Calu3 (cell line): Measurements from ENCODE around the gene COL16A1. TPM values are rescaled to one million over a fixed set of nuclear protein-coding genes. Genes with fewer than 3 reads are reported as not detected.

Experiments used
- BruUV-seq: library from RNA; stranded (reverse); fragments of 400-500 nt; replicated peaks from 2 replicates; lab custom pipeline; 2021; lab: Mats Ljungman, UMichigan
- CTCF ChIA-PET: fragments of 300-600 bp; sonication (Branson Sonifier 250); formaldehyde crosslinking; loops from one replicate; lab custom pipeline; 2022; ENCODE audit warnings: antibody characterized with exemption; lab: Charles Lee
- DNase-seq: peaks from one replicate; pipeline ENCODE4 v3.0.0; 2022
- H3K27ac Mint-ChIP-seq: one replicate; pipeline ENCODE4 v1.8.0; 2022; ENCODE audit warnings: mixed read lengths; ENCODE audit not compliant: unreplicated experiment
- H3K27me3 Mint-ChIP-seq: one replicate; pipeline ENCODE4 v1.8.0; 2022; ENCODE audit warnings: mixed read lengths; ENCODE audit not compliant: unreplicated experiment
- H3K36me3 Mint-ChIP-seq: one replicate; pipeline ENCODE4 v1.8.0; 2022; ENCODE audit warnings: mild to moderate bottlenecking, moderate library complexity, mixed read lengths; ENCODE audit not compliant: insufficient read depth, unreplicated experiment
- H3K4me1 Mint-ChIP-seq: one replicate; pipeline ENCODE4 v1.8.0; 2022; ENCODE audit warnings: mild to moderate bottlenecking, low read depth, mixed read lengths; ENCODE audit not compliant: unreplicated experiment
- H3K4me3 Mint-ChIP-seq: one replicate; pipeline ENCODE4 v1.8.0; 2022; ENCODE audit warnings: mild to moderate bottlenecking, low read depth, moderate library complexity, mixed read lengths; ENCODE audit not compliant: unreplicated experiment
- H3K9me3 Mint-ChIP-seq: one replicate; pipeline ENCODE4 v1.8.0; 2022; ENCODE audit warnings: low read depth, mixed read lengths; ENCODE audit not compliant: unreplicated experiment
- intact Hi-C: fragments of 100-400 bp; cut with micrococcal nuclease; formaldehyde crosslinking; loops from one replicate; pipeline ENCODE4 v1.10.0; 2022; ENCODE audit not compliant: unreplicated experiment
- total RNA-seq: library from RNA; stranded (reverse); gene quantifications from 2 replicates; pipeline ENCODE4 v1.2.3, GENCODE V29; 2022
- TF ChIP-seq, protein P1 (sequence below): fragments of 200-600 bp; IDR thresholded peaks from one replicate; pipeline ENCODE4 v1.8.0; 2022; ENCODE audit warnings: antibody characterized with exemption; ENCODE audit not compliant: unreplicated experiment

Gene COL16A1
- total RNA-seq, 1 experiment from 2014 or later, result 3.8 TPM

DNA sequence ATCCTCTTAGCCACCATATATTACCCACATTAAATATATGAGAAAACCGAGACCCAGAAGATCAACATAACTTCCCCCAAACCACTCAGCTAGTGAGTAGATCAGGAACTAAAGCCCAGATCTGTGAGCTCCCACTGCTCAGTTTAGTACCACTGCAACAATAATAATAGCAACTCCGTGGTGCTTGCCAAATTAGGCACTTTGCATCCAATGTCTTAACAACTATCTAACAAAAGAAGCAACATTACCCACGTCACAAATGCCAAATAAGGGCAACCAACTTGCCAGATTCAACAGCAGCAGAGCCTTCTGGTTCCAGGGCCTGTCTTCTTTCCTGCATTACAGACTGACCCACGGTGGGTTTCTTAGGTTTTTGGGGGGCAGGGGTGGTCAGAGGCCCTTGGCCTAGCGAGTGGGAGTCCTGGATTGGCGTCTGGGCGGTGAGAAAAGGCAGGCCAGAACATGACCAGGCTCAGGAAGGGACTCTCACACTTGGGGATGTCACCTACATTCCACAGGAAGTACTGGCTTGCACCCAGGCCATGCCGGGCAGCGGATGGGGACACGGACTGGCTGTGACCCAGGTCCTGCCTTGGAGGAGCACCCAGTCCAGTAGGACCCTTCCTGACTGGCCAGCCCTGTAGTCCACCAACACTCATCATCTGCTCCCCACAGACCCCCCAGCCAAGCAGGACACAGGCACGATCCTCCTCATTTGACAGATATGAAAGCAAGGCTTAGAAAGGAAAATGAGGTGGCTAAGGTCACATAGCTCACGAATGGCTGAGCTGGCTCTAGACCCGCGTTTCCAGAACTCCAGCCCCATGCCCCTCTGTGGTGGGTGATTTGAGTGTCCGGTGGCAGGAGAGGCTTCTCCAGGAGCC lies 81.7 kb downstream of the COL16A1 start:
- H3K9me3 Mint-ChIP-seq, result no peaks in the 10 kb centered on the region
- H3K4me3 Mint-ChIP-seq, result no peak overlapping the region
- TF ChIP-seq, protein P1, sequence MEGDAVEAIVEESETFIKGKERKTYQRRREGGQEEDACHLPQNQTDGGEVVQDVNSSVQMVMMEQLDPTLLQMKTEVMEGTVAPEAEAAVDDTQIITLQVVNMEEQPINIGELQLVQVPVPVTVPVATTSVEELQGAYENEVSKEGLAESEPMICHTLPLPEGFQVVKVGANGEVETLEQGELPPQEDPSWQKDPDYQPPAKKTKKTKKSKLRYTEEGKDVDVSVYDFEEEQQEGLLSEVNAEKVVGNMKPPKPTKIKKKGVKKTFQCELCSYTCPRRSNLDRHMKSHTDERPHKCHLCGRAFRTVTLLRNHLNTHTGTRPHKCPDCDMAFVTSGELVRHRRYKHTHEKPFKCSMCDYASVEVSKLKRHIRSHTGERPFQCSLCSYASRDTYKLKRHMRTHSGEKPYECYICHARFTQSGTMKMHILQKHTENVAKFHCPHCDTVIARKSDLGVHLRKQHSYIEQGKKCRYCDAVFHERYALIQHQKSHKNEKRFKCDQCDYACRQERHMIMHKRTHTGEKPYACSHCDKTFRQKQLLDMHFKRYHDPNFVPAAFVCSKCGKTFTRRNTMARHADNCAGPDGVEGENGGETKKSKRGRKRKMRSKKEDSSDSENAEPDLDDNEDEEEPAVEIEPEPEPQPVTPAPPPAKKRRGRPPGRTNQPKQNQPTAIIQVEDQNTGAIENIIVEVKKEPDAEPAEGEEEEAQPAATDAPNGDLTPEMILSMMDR, result no peak
- no TSS peak for BruUV-seq
- peaks cover 13% of the 10 kb centered on the region for H3K36me3 Mint-ChIP-seq
- peaks cover 24% of the 10 kb centered on the region for H3K27me3 Mint-ChIP-seq
- peaks cover 4% of the 10 kb centered on the region for H3K4me1 Mint-ChIP-seq
- H3K27ac Mint-ChIP-seq, result no peak overlapping the region
- DNase-seq, result no peak
- CTCF ChIA-PET, result no interaction called here
- intact Hi-C loops, result no loop called here

DNA sequence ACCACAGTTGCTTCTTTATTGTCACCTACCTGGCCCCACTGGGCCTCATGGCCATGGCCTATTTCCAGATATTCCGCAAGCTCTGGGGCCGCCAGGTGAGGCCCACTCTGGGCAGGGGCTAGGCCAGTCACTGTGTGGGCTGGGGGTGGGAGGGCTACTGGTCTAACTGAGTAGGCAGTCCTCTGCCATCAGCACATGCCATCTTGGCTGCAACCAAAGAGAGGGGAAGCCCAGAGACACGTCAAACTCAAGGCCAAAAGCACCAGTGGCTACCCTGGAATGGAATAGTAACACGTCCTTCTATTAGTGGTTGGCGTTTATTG lies 82.4 kb downstream of the COL16A1 start:
- Mint-ChIP-seq H3K36me3 (peaks cover 14% of the 10 kb centered on the region), H3K27me3 (peaks cover 30% of the 10 kb centered on the region)

DNA sequence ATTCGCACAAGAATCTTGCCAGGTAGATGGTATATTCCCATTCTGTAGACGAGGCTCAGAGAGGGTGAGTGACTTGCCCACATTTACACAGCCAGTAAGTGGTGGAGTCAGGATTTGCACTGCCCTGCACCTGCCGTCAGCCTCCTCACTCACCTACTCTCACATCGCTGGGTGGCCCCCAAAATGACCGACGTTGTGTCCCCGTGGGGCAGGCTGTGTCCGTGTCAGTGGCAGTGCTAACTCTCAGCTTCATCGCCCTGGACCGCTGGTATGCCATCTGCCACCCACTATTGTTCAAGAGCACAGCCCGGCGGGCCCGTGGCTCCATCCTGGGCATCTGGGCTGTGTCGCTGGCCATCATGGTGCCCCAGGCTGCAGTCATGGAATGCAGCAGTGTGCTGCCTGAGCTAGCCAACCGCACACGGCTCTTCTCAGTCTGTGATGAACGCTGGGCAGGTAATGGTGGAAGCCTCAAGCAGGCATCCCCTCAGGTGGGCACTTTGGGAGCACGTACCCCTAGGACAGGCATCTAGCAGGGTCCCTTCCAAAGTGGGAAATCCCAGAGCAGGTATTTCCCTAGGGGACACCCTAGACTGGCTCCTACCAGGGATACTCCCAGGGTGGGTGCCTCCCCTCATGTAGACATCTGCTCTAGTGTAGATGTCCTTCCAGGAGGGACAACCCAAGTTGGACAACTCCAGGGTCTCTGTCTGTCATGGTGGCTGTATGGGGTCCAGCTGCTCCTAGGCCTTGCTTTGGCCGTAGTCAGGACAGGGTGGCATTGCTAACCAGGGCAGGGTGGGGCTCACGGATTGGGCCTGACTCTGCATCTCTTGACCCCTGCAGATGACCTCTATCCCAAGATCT lies 83.0 kb downstream of the COL16A1 start:
- H3K9me3 Mint-ChIP-seq, result no peaks in the 10 kb centered on the region
- no peak overlapping the region for H3K4me3 Mint-ChIP-seq
- TF ChIP-seq, protein P1, result no peak
- intact Hi-C loops, result no loop called here
- H3K36me3 Mint-ChIP-seq, result peaks cover 14% of the 10 kb centered on the region
- H3K27ac Mint-ChIP-seq, result no peak overlapping the region
- no TSS peak for BruUV-seq
- CTCF ChIA-PET, result no interaction called here
- peaks cover 7% of the 10 kb centered on the region for H3K4me1 Mint-ChIP-seq
- no peak for DNase-seq
- peaks cover 36% of the 10 kb centered on the region for H3K27me3 Mint-ChIP-seq

More for the DNA sequence above, 82.4 kb downstream of the COL16A1 start:
- Mint-ChIP-seq H3K9me3 (no peaks in the 10 kb centered on the region), H3K4me1 (peaks cover 7% of the 10 kb centered on the region), H3K4me3 (no peak overlapping the region), H3K27ac (no peak overlapping the region)
- CTCF ChIA-PET, result no interaction called here
- DNase-seq, result no peak
- intact Hi-C loops, result no loop called here
- BruUV-seq, result no TSS peak
- TF ChIP-seq, protein P1, result no peak

DNA sequence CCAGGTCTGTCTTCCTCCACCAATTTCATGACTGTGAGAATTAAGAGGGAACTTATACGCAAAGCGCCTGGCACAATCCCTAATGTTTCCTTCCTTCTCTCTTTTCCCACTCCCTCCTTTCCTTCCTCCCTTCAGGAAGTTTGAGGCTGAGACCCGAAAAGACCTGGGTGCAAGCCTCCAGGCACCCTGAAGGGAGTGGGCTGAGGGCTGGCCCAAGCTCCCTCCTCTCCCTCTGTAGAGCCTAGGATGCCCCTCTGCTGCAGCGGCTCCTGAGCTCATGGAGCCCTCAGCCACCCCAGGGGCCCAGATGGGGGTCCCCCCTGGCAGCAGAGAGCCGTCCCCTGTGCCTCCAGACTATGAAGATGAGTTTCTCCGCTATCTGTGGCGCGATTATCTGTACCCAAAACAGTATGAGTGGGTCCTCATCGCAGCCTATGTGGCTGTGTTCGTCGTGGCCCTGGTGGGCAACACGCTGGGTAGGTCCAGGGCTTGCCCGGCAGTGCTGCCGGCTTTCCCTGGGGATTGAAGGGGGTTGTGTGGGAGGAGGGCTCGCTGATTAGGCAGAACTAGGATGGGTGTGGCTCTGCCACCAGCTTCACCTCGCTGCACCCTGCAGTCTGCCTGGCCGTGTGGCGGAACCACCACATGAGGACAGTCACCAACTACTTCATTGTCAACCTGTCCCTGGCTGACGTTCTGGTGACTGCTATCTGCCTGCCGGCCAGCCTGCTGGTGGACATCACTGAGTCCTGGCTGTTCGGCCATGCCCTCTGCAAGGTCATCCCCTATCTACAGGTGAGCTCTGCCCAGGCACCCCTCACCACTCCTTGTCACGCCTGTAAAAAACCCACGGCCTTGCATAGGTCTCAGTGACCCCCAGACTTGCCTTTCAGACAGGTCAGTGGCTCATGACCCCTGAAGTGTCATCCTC lies 84.6 kb downstream of the COL16A1 start:
- H3K27me3 Mint-ChIP-seq, result peaks cover 44% of the 10 kb centered on the region
- CTCF ChIA-PET, result interaction anchor here (0.6 to 1.4 kb wide), 7 partner anchors 13 to 1825 kb away, joined by 3 to 5 read pairs (median 3); partner anchors contain the start of gene PEF1
- no TSS peak for BruUV-seq
- H3K27ac Mint-ChIP-seq, result no peak overlapping the region
- H3K9me3 Mint-ChIP-seq, result no peaks in the 10 kb centered on the region
- intact Hi-C loops, result no loop called here
- peaks cover 14% of the 10 kb centered on the region for H3K36me3 Mint-ChIP-seq
- DNase-seq, result no peak
- H3K4me3 Mint-ChIP-seq, result no peak overlapping the region
- TF ChIP-seq, protein P1, result no peak
- peaks cover 7% of the 10 kb centered on the region for H3K4me1 Mint-ChIP-seq
